Activated CD4-positive, alpha-beta T cell treated with anti-CD3 and anti-CD28 coated beads, Interleukin-2, amount 50 U/mL, for 48 hours (primary cell): ENCODE data around the gene PSME3.
"Not testable (repeated sequence)": the region's sequence is repeated elsewhere in the genome, so short reads cannot be mapped to it uniquely, and the experiment has no call there.

Experiments
- DNase-seq, 2 experiments: peaks; one replicate each; pipeline ENCODE4 v3.0.0-alpha.2; 2020

The PSME3 gene

GRCh38 chr17:42851371-42852240, 18.4 kb downstream of the PSME3 start:
- DNase-seq: not testable (repeated sequence)

GRCh38 chr17:42852351-42852750, 19.2 kb downstream of the PSME3 start:
- no peak for DNase-seq

DNA sequence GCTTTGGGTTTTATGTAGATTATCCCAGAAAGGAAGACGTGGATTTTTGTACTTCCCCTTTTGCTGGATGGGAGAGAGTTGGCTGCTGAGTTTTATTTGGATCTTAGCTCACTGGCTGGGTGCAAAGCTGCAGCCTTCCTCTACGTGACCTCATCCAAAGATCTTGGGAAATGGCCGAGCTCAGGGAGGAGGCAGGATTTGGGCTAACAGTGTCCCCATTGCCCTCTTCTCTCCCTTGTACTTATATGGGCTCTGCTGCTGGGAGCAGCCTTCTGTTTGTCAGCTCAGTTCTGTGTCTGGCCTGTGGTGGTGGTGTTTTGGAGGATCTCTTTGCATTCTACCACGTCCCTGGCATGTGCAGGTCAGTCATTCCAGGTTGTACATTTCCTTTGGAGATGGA, 19.8 kb downstream of the PSME3 start:
- no peak for DNase-seq

DNA sequence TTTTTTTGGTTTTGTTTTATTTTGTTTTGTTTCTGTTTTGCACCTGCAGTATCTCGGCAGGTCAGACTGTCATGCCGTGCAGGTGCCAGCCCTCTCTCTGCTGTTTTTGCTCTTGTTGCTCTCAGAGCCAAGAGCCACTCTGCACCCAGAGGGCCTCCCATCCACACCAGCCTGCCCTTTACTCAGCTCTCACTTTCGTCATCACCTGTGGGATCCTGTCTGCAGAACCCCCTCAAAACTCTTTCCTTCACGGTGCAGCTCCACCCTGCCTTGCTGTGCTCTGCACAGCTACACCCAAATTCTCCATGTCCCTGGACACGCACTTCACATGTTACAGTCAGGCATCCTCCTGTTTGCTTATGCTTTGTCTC, 20.4 kb downstream of the PSME3 start:
- DNase-seq: no peak

DNA sequence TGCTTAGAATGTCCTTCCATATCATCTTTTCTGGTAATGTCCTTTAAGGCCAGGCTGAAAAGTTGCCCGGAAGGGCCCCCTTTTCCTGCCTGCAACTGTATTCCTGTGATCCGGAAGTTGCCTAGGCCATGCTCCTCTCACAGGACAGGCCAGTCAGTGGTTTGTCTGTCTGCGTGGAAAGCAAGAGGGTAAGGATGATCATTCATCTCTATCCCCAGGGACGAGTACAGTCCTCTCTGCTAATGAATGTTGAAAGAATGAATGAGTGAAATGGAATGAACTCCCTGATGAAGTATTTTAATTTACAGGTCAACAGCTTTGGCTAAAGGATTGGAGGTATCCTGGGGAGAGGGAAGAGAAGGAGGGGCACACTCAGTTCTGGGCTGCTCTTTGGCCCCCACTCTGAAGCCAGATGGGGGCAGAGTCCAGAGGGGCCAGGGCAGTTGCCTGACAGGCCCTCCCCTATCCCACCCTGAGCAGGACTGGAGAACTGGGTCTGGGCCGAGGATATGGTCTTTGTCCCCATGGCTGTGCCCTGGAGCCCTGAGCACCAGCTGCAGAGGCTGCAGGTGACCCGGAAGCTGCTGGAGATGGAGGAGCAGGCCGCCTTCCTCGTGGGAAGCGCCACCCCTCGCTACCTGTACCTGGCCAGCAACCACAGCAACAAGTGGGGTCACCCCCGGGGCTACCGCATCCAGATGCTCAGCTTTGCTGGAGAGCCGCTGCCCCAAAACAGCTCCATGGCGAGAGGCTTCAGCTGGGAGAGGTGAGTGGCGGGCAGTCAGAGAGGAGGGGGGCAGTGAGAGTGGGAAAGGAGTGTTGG, 21.0 kb downstream of the PSME3 start:
- no peak for DNase-seq

DNA sequence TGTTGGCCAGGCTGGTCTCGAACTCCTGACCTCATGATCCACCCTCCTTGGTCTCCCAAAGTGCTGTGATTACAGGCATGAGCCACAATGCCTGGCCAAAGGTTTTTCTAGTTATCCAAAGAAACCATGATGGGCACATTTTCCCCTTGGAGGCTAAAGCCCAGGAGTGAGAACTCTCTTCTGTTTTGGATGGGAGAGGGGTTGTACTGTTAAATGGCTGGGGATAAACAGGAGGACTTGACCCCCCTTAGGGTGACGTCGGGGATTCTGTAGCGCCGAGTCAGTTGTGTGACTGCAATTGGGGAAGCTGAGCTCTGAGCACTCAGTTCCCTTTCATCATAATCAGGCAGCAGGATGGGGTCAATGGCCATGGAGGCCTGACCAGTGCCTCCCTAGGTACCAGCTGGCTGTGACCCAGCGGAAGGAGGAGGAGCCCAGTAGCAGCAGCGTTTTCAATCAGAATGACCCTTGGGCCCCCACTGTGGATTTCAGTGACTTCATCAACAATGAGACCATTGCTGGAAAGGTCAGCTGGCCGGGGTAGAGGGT, 21.9 kb downstream of the PSME3 start:
- DNase-seq: no peak

- not testable (repeated sequence) for DNase-seq
These were observed 22.9 kb downstream of the PSME3 start for GRCh38 chr17:42856093-42856492.

DNA sequence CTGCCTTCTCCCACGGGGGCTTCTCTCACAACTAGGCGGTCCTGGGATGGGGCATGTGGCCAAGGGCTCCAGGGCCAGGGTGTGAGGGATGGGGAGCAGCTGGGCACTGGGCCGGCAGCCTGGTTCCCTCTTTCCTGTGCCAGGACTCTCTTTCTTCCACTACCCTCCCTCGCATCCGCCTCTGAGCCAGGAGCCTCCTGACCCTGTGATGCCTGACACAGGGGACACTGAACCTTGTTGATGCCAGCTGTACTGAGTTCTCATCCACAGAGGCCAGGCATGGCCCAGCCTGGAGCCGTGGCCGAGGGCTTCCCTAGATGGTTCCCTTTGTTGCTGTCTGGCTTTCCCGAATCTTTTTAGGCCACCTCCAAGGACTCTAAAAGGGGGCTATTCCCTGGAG, 23.3 kb downstream of the PSME3 start:
- not testable (repeated sequence) for DNase-seq

DNA sequence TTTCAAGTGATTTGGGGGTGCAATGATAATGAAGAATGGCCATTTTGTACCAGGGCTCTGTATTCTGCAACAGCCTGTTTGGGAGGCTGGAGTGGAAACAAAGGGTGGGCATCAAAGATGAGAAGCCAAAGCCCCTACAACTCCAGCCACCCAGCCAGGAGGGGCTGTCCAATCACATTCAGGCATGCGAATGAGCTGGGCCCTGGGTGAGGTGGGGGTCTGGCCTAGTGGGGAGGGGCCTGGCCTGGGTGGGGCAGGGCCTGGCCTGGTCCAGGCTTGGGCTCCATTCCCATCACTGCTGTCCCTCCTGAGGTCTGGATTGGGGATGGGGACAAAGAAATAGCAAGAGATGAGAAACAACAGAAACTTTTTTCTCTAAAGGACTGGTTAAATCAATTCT, 24.2 kb downstream of the PSME3 start:
- no peak for DNase-seq

GRCh38 chr17:42865638-42866094, 32.5 kb downstream of the PSME3 start:
- no peak for DNase-seq

GRCh38 chr17:42866216-42866615, 33.0 kb downstream of the PSME3 start:
- no peak for DNase-seq

DNA sequence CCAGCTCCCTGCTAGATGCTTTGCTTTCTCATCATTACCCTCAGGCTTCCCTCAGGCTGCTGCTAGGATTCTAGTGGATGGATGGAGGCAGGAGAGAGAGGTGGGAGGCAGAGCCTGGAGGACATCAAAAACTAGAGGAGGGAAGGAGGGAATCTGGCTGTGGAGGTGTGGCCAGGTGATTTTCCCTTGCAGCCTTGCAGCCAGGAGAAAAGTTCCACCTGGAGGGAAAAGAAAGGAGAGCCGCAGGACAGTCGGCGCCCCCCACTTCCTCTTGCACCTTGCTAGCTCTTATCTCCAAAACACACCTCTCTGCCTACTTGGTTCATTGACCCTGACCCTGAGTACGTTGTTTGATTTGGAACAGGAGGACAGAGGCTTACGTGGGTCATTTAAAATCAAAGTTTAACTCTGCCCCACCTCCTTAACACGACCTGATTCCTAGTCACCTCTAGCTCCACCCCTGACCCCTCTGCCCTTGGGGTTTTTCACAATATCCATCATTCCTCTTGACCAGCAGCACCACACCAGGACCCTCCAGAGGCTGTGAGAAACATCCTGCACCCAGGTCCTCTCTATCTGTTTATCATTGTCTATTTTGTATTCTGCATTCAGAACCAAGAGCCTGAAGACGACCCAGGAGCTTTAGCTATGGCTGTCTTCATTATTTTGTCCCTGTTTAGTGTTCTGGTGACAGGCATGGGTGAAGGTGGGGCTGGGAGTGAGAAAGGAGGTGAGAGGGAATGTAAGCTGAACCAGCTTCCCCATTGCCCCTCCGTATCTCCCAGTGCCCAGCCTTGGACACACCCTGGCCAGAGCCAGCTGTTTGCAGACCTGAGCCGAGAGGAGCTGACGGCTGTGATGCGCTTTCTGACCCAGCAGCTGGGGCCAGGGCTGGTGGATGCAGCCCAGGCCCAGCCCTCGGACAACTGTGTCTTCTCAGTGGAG, 33.7 kb downstream of the PSME3 start:
- no peak for DNase-seq

DNA sequence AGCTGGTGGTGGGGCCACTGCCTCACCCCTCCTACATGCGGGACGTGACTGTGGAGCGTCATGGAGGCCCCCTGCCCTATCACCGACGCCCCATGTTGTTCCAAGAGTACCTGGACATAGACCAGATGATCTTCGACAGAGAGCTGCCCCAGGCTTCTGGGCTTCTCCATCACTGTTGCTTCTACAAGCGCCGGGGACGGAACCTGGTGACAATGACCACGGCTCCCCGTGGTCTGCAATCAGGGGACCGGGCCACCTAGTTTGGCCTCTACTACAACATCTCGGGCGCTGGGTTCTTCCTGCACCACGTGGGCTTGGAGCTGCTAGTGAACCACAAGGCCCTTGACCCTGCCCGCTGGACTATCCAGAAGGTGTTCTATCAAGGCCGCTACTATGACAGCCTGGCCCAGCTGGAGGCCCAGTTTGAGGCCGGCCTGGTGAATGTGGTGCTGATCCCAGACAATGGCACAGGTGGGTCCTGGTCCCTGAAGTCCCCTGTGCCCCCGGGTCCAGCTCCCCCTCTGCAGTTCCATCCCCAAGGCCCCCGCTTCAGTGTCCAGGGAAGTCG, 34.6 kb downstream of the PSME3 start:
- DNase-seq: not testable (repeated sequence)

DNA sequence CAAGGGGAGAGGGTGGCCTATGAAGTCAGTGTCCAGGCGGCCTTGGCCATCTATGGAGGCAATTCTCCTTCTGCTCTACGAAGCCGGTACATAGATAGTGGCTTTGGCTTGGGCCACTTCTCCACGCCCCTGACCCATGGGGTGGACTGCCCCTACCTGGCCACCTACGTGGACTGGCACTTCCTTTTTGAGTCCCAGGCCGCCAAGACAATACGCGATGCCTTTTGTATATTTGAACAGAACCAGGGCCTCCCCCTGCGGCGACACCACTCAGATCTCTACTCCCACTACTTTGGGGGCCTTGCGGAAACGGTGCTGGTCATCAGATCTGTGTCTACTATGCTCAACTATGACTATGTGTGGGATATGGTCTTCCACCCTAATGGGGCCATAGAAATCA, 35.1 kb downstream of the PSME3 start:
- no peak for DNase-seq

GRCh38 chr17:42871647-42872046, 38.5 kb downstream of the PSME3 start:
- no peak for DNase-seq

GRCh38 chr17:42872251-42872965, 39.2 kb downstream of the PSME3 start:
- DNase-seq: no peak

DNA sequence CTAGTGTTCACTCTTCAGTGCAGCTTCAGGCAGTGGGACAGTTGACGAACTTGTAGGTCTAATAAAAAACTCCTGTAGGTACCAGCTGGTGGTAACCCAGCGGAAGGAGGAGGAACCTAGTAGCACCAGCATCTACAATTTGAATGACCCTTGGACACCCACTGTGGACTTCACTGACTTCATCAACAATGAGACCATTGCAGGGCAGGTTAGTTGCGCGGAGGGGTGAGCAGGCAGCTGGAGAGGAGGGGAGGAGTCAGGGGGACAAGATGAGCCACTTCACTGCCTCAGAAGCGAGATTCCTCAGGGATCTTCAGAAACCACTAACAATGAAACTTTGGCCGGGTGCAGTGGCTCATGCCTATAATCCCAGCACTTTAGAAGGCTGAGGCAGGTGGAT, 40.1 kb downstream of the PSME3 start:
- no peak for DNase-seq

DNA sequence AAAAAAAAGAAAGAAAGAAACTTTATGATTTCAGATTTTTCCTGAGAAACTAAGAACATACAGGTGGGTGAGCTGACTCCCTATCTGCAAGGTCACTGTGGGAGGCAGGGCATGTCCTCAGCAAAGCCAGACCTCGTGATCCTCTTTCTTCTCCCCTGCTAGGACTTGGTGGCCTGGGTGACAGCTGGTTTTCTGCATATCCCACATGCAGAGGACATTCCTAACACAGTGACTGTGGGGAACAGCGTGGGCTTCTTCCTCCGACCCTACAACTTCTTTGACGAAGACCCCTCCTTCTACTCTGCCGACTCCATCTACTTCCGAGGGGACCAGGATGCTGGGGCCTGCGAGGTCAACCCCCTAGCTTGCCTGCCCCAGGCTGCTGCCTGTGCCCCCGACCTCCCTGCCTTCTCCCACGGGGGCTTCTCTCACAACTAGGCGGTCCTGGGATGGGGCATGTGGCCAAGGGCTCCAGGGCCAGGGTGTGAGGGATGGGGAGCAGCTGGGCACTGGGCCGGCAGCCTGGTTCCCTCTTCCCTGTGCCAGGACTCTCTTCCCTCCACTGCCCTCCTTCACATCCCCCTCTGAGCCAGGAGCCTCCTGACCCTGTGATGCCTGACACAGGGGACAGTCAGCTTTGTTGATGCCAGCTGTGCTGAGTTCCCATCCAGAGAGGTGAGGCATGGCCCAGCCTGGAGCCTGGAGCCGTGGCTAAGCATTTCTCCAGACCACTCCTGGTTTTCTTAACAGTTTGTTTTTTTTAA, 40.9 kb downstream of the PSME3 start:
- DNase-seq: not testable (repeated sequence)

DNA sequence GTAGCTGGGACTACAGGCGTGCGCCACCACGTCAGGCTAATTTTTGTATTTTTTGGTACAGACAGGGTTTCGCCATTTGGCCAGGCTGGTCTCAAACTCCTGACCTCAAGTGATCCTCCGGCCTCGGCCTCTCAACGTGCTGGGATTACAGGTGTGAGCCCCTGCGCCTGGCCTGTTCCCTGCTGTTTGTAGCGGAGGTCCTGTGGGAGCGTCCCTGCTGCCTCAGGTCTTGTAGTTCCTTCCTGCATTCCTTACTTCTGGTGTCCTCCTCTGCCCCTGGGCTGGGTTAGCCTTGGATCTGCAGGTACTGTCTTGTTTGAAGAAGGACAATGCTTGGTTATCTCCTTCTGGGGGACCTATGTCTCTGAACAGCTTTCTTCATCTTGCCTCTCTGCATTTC, 43.8 kb downstream of the PSME3 start:
- no peak for DNase-seq

DNA sequence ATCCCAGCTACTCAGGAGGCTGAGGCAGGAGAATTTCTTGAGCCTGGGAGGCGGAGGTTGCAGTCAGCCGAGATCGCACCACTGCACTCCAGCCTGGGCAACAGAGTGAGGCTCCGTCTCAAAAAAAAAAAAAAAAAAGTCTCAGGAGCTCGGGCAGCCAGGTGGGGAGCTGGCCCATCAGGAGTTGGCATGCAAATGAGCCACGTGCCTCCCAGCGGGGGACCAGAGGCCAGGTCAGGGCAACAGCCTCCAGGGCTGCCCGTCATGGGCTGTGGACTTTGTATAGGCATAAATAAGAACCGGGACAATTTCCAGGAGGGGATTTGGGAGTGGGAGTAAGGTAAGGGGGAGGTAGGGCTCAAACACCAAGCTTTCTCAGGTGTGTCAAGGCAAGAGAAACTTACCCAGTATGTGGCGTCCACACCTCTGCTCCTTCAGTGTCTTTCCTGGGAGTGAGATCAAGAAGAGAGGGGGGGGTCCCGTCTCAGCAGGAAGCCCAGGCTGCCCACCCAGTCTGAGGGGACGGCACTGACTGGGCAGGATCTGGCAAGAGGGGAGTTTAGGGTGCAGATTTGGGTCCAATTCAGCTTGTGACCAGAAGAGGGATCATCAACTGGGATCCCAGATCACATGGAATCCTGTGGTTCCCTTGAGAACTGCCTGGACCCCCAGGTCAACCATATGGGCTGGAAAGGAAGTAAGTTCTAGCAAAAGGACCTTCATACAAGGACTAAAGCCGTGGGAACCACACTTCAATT, 45.1 kb downstream of the PSME3 start:
- DNase-seq: no peak
